ENCODE measurements around the gene KRTAP10-6. TPM values are rescaled to one million over a fixed set of nuclear protein-coding genes. Genes with fewer than 3 reads are reported as not detected.
"Not testable (repeated sequence)": the region's sequence is repeated elsewhere in the genome, so short reads cannot be mapped to it uniquely, and the experiment has no call there.

KRTAP10-6 gene
- total RNA-seq, 4 donors from 2014 or later: not detected

DNA sequence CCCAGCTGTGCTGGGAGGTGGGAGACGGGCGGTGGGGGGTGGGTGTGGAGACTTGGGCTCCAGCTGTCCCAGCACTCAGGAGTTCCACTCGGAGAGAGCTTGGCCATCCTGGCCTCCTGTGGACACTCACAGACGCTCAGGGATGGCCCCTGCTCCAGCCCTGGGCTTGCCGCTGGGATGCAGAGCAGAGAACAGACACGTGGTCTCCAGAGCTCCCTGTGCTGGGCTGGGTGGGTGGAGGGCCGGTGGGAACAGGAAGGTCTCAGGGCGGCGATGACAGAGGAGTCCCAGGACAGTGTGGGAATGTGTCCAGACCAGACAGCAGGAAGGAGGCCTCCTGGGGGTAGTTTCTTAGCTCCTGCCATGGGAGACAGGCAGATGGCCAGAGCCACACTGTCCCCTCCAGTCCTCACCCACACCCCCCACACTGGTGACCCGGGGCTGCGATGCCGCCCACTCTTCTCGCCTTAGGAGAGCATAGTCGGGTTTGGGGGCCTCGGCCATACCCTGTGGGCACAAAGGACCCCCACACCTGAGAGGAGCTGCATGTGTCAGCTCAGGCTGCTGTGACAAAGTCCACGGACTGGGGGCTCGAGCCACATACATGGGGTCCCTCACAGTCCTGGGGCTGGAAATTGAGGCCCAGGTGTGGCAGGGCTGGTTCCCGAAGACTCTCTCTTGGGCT is 36.5 kb upstream of the KRTAP10-6 start:
- WGBS, 2 donors: 79 to 85% methylated on average over 2 to 12 of the region's 18 CpGs
- Histone ChIP-seq H3K36me3 (no peaks in the 10 kb centered on the region), H3K27ac (no peak overlapping the region), H3K4me1 (no peaks in the 10 kb centered on the region), H3K4me3 (no peak overlapping the region), H3K27me3 (peaks cover 0 to 31% (median 0%) of the 10 kb centered on the region in 4 donors), H3K9me3 (peaks cover 0 to 35% (median 7%) of the 10 kb centered on the region in 3 donors)
- DNase-seq: no peak
- intact Hi-C loops (cut with DNase I): no loop called here
- TF ChIP-seq CTCF (IDR thresholded peaks at IDR 0.05): no peak
- TF ChIP-seq POLR2A (IDR thresholded peaks at IDR 0.05): no peak

DNA sequence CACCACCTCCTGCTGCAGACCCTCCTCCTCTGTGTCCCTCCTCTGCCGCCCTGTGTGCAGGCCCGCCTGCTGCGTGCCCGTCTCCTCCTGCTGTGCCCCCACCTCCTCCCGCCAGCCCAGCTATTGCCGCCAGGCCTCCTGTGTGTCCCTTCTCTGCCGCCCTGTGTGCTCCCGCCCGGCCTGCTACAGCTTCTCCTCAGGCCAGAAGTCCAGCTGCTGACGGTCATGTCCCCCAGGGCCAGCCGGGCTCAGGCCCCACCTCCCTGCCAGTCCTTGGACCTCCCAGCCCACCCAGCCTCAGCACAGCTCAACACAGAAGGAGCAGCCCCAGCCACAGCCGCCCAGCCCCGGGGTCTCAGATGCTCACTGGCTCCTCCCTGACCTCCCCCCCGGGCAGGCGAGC is 35.5 kb upstream of the KRTAP10-6 start:
- 40 to 53% methylated on average over 7 of the region's 15 CpGs for WGBS, 2 donors
- Histone ChIP-seq H3K27me3 (peaks cover 0 to 31% (median 0%) of the 10 kb centered on the region in 4 donors), H3K9me3 (peaks cover 0 to 45% (median 14%) of the 10 kb centered on the region in 3 donors)
- H3K4me1 ChIP-seq; intact Hi-C loops (cut with DNase I); H3K36me3 ChIP-seq; DNase-seq; H3K4me3 ChIP-seq; H3K27ac ChIP-seq: not testable (repeated sequence)

GRCh38 chr21:44627181-44627822 is 35.0 kb upstream of the KRTAP10-6 start:
- peaks cover 0 to 47% (median 16%) of the 10 kb centered on the region in 3 donors for H3K9me3 ChIP-seq
- H3K36me3 ChIP-seq; H3K4me3 ChIP-seq; H3K27ac ChIP-seq; DNase-seq; H3K4me1 ChIP-seq; intact Hi-C loops (cut with DNase I): not testable (repeated sequence)
- WGBS, 2 donors: 71 to 85% methylated on average over 10 of the region's 20 CpGs
- peaks cover 0 to 31% (median 0%) of the 10 kb centered on the region in 4 donors for H3K27me3 ChIP-seq

- H3K9me3 ChIP-seq: peaks cover 0 to 46% (median 11%) of the 10 kb centered on the region in 3 donors
- DNase-seq: no peak
- no peaks in the 10 kb centered on the region for H3K36me3 ChIP-seq
- no peaks in the 10 kb centered on the region for H3K4me1 ChIP-seq
- H3K27me3 ChIP-seq: peaks cover 0 to 31% (median 0%) of the 10 kb centered on the region in 4 donors
- no peak within 1 kb of the TSS for H3K4me3 ChIP-seq
- H3K27ac ChIP-seq: no peak within 1 kb of the TSS
- intact Hi-C loops (cut with DNase I): no loop called here
- TF ChIP-seq POLR2A (IDR thresholded peaks at IDR 0.05) (no peak), CTCF (IDR thresholded peaks at IDR 0.05) (no peak)
- WGBS, 2 donors: 60% methylated on average over 1 of the region's 7 CpGs
Measured at GRCh38 chr21:44626673-44627143, 34.4 kb upstream of the KRTAP10-6 start, which contains the start of gene KRTAP10-9. KRTAP10-9 (plus strand) TSS chr21:44627093; CDS start chr21:44627172, 79 bp downstream.

DNA sequence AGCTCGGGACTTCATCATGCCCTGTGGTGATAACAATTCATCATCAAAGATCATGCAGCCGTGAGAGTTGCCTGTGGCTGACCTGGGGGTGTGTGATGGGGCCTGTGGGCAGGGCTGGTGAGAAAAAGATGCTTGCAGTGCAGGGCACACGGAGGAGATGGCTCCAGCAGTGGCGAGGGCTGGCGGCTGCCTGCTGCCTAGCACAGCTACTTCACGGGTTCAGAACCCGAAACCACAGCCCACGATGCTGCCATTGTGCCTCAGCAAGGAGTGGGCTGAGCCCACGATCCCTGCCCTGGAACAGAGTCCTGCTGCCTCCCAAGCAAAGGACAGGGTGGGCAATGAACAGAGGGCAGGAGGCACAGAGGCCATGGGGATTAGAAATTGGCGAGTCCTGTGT is 34.0 kb upstream of the KRTAP10-6 start:
- Histone ChIP-seq H3K4me1 (no peaks in the 10 kb centered on the region), H3K4me3 (no peak overlapping the region), H3K9me3 (peaks cover 0 to 41% (median 11%) of the 10 kb centered on the region in 3 donors), H3K36me3 (no peaks in the 10 kb centered on the region), H3K27ac (no peak overlapping the region), H3K27me3 (peaks cover 0 to 31% (median 0%) of the 10 kb centered on the region in 4 donors)
- intact Hi-C loops (cut with DNase I): no loop called here
- TF ChIP-seq CTCF (IDR thresholded peaks at IDR 0.05) (no peak), POLR2A (IDR thresholded peaks at IDR 0.05) (no peak)
- DNase-seq: no peak
- 51 to 55% methylated on average over 4 to 7 of the region's 10 CpGs for WGBS, 2 donors

DNA sequence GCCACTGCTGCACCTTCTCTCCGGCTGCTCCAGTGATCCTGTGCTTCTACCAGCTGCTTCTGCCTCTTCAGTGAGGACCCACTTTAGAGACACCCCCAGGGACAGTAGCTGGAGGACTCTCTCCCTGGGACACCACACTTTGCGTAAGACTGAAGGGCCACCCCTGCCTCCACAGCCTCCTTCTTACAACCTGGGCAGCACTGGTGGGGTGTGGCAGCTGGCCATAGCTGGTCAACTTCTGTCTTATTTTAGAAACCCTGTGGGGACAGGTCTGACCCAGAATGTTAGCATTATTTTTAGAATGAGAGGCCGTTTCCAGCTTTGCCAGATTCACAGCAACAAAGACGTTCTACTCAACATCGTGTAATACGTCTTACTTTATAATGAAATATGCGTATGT is 33.5 kb upstream of the KRTAP10-6 start:
- WGBS, 2 donors: 78 to 83% methylated on average over 6 of the region's 7 CpGs

More for the DNA sequence above, 33.5 kb upstream of the KRTAP10-6 start:
- Histone ChIP-seq H3K27ac (no peak overlapping the region), H3K4me3 (no peak overlapping the region), H3K36me3 (no peaks in the 10 kb centered on the region), H3K9me3 (peaks cover 0 to 36% (median 11%) of the 10 kb centered on the region in 3 donors), H3K4me1 (no peaks in the 10 kb centered on the region), H3K27me3 (peaks cover 0 to 31% (median 0%) of the 10 kb centered on the region in 4 donors)
- TF ChIP-seq POLR2A (IDR thresholded peaks at IDR 0.05) (no peak), CTCF (IDR thresholded peaks at IDR 0.05) (no peak)
- DNase-seq: no peak
- intact Hi-C loops (cut with DNase I): no loop called here
